HepG2 (cell line): Measurements from ENCODE around the gene ALK.

Experiments used
- CEBPB ChIP-seq: IDR thresholded peaks from 2 replicates; pipeline ENCODE4 v1.6.1; 2011; ENCODE audit warnings: low read depth, low read length, improper control_type of control experiment, borderline replicate concordance
- ZNF44 ChIP-seq: sonication (generic); formaldehyde crosslinking; IDR thresholded peaks from 2 replicates; pipeline ENCODE4 v1.5.1; 2020; ENCODE audit warnings: mild to moderate bottlenecking, missing genetic modification reagents
- ZNF724P ChIP-seq: sonication (generic); formaldehyde crosslinking; IDR thresholded peaks from 2 replicates; pipeline ENCODE4 v1.8.0; 2022; ENCODE audit warnings: missing genetic modification reagents, borderline replicate concordance

GRCh38 chr2:29261003-29261402, 660.4 kb downstream of the ALK start:
- TF ChIP-seq CEBPB (no peak), ZNF44 (CRISPR knock-in tag) (no peak), ZNF724P (CRISPR knock-in tag) (no peak)
